Stimulated activated naive CD8-positive, alpha-beta T cell treated with anti-CD3 and anti-CD28 coated beads, Interleukin-15, Interleukin-2, amounts not matched to agents 100 ng/mL and 50 ng/mL, for 24 hours (primary cell): ENCODE results near the gene GCHFR.

ENCODE experiments used
- H3K27ac Mint-ChIP-seq: one replicate; pipeline ENCODE4 v1.8.0; 2021; ENCODE audit warnings: mild to moderate bottlenecking, mixed read lengths
- H3K27me3 Mint-ChIP-seq: one replicate; pipeline ENCODE4 v1.8.0; 2021; ENCODE audit warnings: mixed read lengths
- H3K36me3 Mint-ChIP-seq: one replicate; pipeline ENCODE4 v1.8.0; 2021; ENCODE audit warnings: low read depth, mixed read lengths
- H3K4me1 Mint-ChIP-seq: one replicate; pipeline ENCODE4 v1.8.0; 2021; ENCODE audit warnings: low read depth, mixed read lengths
- H3K4me3 Mint-ChIP-seq: one replicate; pipeline ENCODE4 v1.8.0; 2021; ENCODE audit warnings: mild to moderate bottlenecking, mixed read lengths
- H3K9me3 Mint-ChIP-seq: one replicate; pipeline ENCODE4 v1.8.0; 2021; ENCODE audit warnings: mixed read lengths

The GCHFR gene

DNA sequence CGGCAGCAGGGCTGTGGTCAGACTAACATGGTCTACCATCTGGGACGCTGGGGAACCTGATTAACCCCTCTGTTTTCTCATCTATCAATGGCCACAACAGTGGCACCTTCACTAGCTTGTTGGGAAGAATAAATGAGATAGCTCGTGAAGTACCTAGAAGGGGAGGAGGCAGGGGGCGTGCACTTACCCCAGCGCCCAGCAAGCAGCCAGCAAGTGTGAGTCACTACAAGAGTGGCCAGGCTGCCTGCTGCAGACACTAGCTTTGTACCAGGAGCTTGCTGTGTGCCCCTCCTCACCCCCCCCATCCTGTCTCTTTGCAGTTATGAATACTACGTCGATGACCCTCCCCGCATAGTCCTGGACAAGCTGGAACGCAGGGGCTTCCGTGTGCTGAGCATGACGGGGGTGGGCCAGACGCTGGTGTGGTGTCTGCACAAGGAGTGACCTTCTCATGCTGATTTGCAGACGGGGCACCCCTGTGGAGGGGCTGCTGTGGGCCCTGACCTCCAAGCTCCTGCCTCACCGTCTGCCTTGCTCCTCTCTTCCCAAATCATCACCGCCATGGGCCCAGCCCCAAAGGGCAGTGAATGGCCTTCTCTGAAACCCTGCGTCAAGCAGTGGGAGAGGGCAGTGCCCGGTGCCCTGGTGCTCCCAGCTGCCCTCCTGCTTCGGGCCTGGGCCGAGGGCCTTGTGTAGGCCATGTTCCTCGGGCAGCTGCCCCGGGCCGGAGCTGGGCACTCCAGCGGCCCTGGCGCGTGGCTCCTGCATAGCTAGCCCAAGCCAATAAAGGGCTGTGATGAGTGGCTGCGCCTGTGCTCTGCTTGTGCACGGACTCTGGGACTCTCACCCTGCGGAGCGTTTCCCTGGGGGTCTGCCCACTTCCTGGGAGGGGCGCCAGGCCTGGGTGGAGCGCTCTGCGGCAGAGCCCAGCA, 3.3 kb downstream of the GCHFR start:
- Mint-ChIP-seq H3K4me1 (peaks cover 60% of the 10 kb centered on the region), H3K9me3 (no peaks in the 10 kb centered on the region), H3K36me3 (peaks cover 6% of the 10 kb centered on the region), H3K27ac (no peak overlapping the region), H3K27me3 (no peaks in the 10 kb centered on the region), H3K4me3 (no peak overlapping the region)

DNA sequence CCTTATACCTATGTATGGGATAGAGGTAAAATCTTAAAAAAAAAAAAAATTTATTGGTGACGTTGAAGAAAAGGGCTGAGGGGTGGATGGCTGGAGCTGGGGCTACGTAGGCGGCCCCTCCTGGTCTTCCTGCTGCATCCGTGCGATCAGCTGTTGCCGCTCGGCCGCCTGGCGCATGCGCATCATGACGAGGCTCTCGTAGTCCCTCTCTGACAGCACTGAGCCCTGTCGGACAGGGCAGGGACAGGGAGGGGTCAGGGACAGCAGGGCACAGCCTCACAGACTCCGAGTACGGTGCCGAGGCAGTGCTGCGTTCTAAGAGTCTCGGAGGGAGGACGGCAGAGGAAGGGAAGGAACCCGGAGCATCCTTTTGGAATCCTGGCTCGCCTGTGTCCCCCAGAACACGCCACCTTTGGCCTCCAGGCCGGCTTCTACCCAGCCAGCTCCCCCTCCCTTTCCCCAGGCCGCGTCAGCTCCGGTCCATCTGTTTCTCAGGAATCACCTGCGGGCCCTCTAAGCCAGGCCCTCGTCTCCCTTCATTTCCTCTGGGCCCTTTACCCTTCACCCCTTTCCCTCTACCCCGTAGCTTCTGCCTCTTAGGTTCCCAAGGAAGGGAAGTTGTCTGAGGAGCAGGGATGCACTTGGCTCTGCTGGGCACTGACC, 4.1 kb downstream of the GCHFR start:
- H3K27ac Mint-ChIP-seq, result no peak overlapping the region
- H3K4me1 Mint-ChIP-seq, result peaks cover 57% of the 10 kb centered on the region
- H3K4me3 Mint-ChIP-seq, result no peak overlapping the region
- no peaks in the 10 kb centered on the region for H3K9me3 Mint-ChIP-seq
- peaks cover 6% of the 10 kb centered on the region for H3K36me3 Mint-ChIP-seq
- no peaks in the 10 kb centered on the region for H3K27me3 Mint-ChIP-seq

DNA sequence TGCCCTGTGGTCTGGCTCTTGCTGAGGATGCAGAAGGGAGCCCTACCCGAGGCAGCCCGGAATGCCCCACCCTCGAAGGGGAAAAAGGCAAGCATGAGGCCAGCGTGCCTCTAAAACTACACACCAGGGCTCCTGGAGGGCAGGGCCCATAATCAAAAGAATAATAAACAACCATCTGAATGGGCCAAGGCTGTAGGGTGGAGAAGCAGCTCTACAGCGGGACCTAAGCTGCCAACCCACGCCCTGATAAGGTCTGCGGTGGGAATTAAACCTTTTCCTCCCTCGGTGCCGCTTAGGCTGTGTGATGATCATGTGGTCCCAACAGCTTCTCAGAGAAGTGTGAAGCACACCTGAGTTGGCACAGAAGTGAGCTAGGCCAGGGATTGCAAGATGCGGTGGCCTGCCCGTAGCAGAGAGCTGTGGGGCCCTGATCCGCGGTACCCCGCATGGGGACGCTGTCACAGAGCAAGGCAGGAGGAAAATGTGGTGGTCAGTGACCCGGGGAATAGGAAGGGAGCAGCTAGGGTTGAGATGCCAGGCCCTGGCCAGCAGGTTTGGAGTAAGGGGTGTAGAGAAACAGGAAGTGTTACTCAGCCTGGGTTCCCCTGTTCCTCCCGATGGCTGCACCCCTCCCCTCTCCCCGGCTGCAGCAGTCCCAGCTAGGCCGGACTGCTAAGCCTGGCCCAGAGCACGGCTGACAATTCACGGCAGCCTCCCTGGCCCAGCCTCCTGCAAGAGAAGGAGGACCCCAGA, 4.8 kb downstream of the GCHFR start:
- H3K36me3 Mint-ChIP-seq, result peaks cover 10% of the 10 kb centered on the region
- peaks cover 50% of the 10 kb centered on the region for H3K4me1 Mint-ChIP-seq
- no peaks in the 10 kb centered on the region for H3K27me3 Mint-ChIP-seq

DNA sequence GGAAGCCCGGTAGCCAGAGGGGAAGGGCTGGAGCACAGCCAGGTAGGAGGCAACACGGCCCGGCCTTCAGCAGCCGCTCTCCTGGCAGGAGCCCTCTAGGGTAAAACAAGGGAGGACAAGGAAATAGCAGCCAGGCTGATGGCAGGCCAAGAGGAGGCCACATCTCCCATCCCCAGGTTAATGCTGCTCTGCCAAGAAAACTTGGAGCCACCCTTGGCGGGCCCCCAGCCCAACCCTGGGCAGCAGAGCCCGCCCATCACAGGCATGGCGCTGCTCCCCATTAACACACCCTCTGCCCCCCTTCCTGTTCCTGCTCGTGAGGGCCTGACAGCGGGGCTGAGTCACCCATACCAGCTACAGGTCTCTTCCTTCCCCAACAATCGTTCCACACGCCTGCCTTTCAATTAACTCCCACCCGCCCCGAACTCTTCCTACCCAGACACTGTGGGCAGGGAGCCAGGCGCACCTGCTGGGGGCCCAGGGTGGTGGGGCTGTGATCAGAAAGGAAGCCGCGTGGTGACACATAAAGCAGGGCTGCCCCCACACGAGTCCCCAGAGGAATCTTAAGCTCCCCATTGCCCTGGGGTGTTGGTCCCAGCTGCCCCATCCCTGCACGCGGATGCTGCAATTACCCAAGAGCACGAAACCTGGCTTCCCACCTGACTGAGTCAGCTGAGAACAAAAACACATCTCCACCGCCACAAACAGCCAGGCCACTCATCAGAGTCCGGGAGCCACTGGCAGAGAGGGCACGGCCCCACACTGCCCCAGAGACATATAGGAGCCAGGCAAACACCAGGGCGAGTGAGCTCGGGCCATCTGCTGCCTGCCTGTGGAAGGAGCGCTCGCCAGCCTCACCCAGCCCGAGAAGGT, 5.6 kb downstream of the GCHFR start, which contains the start of gene C15orf62:
C15orf62 (plus strand) TSS at position 707 of the 873 bp plus-strand sequence. CDS start 516 bp downstream, outside the sequence.
- Mint-ChIP-seq H3K27ac (peak within 1 kb of the TSS; percentile 91), H3K4me1 (peaks cover 46% of the 10 kb centered on the region), H3K4me3 (peak within 1 kb of the TSS; percentile 63), H3K36me3 (peaks cover 14% of the 10 kb centered on the region), H3K9me3 (no peaks in the 10 kb centered on the region), H3K27me3 (no peaks in the 10 kb centered on the region)

More for the DNA sequence above, 4.8 kb downstream of the GCHFR start:
- H3K9me3 Mint-ChIP-seq, result no peaks in the 10 kb centered on the region
- H3K27ac Mint-ChIP-seq, result peak overlapping the region; percentile 91
- peak overlapping the region; percentile 63 for H3K4me3 Mint-ChIP-seq

DNA sequence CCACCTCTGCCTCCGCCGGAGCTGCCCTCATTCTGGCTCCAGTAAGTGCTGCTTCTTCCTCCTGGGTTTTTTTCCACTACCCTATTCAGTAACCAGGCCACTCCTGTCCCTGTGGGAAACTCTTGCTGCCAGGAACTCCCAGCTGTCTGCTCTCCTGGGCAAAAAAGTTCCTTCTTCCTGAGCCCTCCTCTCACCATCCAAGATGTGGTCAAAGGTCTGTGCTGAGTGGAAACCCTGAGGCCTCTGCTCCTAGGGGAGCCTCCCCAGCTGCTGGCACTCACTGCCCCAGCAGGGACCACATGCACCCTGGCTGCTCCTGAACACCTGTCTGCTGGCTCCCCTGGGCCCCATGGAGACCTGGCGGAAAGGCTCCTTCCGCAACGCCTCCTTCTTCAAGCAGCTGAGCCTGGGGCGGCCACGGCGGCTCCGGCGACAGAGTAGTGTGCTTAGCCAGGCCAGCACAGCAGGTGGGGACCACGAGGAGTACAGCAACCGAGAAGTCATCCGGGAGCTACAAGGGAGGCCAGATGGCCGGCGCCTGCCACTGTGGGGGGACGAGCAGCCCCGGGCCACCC, 6.4 kb downstream of the GCHFR start:
- Mint-ChIP-seq H3K36me3 (peaks cover 21% of the 10 kb centered on the region), H3K4me1 (peaks cover 39% of the 10 kb centered on the region), H3K9me3 (no peaks in the 10 kb centered on the region), H3K27ac (peak overlapping the region; percentile 91), H3K4me3 (peak overlapping the region; percentile 63), H3K27me3 (no peaks in the 10 kb centered on the region)

DNA sequence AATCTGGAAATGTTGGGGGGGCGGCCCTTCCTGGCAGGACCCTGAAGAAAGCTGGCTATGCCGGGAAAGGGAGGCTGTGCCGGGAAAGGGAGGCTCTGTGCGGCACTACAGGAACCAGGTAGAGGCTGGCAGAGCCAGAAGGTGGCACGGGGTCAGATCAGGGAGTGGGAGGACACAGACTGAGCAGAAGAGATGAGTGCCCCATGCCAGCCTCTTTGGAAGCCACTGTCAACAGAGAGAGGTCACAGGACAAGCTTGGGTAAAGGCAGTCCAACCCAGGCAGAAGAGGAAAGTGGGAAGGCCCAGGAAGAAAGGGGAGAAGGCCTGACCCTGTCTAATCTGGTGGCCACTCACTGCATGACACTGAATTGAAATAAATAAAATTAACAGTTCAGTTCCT, 7.4 kb downstream of the GCHFR start:
- Mint-ChIP-seq H3K4me3 (no peak overlapping the region), H3K9me3 (no peaks in the 10 kb centered on the region), H3K27me3 (no peaks in the 10 kb centered on the region), H3K4me1 (peaks cover 29% of the 10 kb centered on the region), H3K27ac (no peak overlapping the region), H3K36me3 (peaks cover 21% of the 10 kb centered on the region)

DNA sequence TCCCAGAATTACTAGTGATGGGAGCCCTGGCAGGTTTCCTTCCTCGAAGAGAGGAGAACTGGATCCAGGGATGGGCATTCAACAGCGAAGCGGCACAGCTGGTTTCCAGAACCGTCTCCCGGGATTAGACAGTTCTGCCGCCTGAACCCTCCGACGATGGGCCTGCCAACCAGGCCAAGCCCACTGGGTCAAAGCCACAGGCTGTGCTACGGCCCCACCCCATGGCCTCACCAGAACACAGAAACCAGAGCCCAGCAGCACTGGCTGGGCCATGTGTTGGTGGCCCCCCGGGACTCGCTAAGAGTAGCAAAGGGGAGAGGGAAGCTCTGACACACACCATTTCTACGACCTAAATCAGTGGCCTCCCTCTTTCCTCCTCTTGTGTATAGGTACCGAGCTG, 8.1 kb downstream of the GCHFR start:
- no peak overlapping the region for H3K4me3 Mint-ChIP-seq
- no peaks in the 10 kb centered on the region for H3K27me3 Mint-ChIP-seq
- H3K27ac Mint-ChIP-seq, result no peak overlapping the region
- H3K9me3 Mint-ChIP-seq, result no peaks in the 10 kb centered on the region
- H3K36me3 Mint-ChIP-seq, result peaks cover 29% of the 10 kb centered on the region
- H3K4me1 Mint-ChIP-seq, result peaks cover 34% of the 10 kb centered on the region

DNA sequence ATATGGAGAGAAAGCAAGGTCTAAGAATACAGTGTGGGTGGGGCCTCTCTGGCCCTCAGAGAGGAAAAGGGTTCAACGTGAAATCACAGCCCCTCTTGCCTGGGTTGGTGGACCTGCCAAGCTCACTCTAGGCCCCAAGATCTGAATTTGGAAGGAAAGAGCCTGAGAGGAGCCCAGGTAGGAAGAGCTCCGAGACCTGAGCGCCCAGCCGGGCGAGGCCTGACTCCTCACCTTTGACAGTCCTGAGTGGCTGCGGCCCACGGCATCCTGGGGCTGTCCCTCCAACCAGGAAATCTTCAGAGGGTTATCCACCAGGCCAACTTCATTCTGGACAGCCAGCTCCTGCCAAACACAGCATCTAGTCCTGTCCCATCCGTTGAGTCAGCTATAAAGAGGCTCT, 9.6 kb downstream of the GCHFR start:
- peaks cover 27% of the 10 kb centered on the region for H3K36me3 Mint-ChIP-seq

DNA sequence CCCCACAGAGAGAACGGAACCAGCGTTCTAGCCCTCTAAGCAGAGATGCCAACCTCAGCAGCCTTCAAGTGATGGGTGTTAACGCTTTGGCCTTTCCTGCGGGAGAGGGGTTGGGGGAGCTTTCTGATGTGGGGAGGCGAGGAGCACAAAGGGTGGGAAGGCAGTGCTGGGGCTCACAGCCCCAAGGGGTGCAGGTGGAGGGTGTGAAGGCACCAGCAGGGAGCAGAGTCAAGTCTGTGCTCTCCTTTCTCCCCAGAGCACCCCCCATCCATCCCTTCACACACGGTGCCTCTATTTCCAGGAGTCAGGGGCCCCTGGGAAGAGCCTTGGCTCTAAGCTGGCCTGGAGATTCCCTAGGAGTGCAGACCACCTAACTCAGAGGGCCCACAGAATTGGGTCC, 10.0 kb downstream of the GCHFR start:
- H3K4me1 Mint-ChIP-seq, result peaks cover 29% of the 10 kb centered on the region
- no peak overlapping the region for H3K4me3 Mint-ChIP-seq
- H3K27ac Mint-ChIP-seq, result no peak overlapping the region
- no peaks in the 10 kb centered on the region for H3K27me3 Mint-ChIP-seq
- H3K9me3 Mint-ChIP-seq, result no peaks in the 10 kb centered on the region
- peaks cover 28% of the 10 kb centered on the region for H3K36me3 Mint-ChIP-seq

More for the DNA sequence above, 9.6 kb downstream of the GCHFR start:
- Mint-ChIP-seq H3K4me1 (peaks cover 33% of the 10 kb centered on the region), H3K4me3 (no peak overlapping the region), H3K27me3 (no peaks in the 10 kb centered on the region), H3K9me3 (no peaks in the 10 kb centered on the region), H3K27ac (no peak overlapping the region)

DNA sequence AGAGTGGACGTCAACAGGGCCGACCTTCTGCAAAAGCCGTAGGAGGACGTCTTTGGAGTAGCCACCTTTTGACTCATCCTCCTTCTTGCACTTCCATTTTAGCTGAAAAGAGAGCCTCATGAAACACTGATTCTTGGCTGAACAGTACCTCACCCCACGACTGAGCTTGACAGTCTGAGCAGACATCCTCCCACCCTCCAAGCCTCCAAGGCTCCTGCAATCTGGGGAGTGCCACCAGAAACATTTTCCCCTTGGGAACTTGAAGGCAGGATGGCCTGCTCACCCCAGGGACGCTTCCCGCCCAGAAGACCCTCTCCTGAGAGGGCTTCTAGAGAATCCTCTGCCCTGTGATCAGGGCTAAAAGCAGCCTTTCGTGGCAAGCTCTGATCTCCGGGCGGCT, 11.1 kb downstream of the GCHFR start:
- Mint-ChIP-seq H3K4me3 (no peak overlapping the region), H3K9me3 (no peaks in the 10 kb centered on the region), H3K36me3 (peaks cover 35% of the 10 kb centered on the region), H3K4me1 (peaks cover 18% of the 10 kb centered on the region), H3K27me3 (no peaks in the 10 kb centered on the region), H3K27ac (no peak overlapping the region)

DNA sequence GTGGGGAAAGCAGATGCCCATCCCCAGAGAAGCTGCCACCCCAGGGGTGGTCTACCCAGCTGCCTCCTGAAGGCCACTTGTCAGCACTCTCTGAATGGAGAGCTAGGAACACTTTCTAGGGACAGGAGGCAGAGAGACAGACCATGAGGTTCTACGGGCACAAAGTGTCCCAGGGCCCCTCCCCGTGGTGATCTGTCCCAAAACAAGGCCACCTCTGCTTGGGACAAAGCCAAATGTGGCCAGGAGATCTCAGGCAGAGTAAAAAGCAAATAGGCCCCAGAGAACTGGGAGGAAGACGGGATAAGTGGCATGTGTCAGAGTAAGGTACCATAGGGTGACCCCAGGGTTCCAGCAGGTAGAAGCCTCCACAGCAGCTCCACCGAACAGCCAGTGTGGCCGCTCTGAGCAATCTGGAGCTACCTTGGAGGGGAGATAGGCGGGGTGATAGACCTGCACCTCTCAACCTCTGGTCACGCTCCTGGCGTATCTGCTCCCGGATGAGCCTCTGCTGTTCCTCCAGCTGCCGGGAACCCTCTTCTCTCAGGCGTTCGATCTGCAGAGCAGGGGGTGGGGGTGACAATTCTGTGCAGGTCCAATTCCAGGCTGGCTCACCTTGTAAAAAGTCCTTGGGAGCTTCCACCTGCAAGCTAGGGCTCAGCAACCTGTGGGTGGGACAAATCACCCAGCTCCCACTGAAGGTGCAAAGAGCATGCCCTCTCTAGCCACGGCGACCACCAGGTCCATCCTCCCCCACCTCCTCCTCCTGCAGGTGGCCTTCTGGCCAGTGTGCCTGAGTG, 12.1 kb downstream of the GCHFR start:
- H3K27me3 Mint-ChIP-seq, result no peaks in the 10 kb centered on the region
- peaks cover 9% of the 10 kb centered on the region for H3K4me1 Mint-ChIP-seq
- H3K9me3 Mint-ChIP-seq, result no peaks in the 10 kb centered on the region
- H3K27ac Mint-ChIP-seq, result no peak overlapping the region
- H3K4me3 Mint-ChIP-seq, result no peak overlapping the region
- peaks cover 39% of the 10 kb centered on the region for H3K36me3 Mint-ChIP-seq

DNA sequence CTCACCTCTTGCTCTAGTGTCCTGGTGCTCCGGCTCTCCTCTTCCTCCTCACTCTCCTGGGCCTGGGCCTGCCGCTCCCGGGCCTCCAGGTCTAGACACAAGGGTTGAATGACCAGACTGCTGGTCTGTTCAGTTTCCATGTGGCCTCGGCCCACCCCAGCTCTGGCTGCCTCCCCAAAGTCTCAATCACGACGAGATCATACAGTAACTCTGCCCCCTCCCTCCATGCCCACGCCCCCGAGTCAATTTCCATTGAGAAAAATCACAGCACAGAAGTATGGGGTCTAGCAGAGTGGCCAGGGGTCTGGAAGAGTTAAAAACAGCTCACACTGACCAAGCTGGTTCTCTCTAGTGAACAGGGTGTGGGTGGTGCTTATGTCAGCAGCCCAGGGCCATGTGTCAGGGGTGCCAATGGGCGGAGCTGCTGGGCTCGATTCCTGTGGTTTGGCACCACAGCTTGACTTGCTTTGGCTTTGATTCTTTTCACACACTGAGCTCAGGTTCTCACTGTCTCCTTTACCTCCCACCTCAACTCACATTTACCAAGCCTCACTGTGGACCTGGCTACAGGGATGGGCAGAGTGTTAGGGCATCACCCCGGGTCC, 12.8 kb downstream of the GCHFR start:
- Mint-ChIP-seq H3K4me3 (no peak overlapping the region), H3K27ac (peak overlapping the region; percentile 46), H3K36me3 (peaks cover 39% of the 10 kb centered on the region), H3K4me1 (peaks cover 9% of the 10 kb centered on the region), H3K27me3 (no peaks in the 10 kb centered on the region), H3K9me3 (no peaks in the 10 kb centered on the region)
